T-helper 2 cell (primary cell): Measurements from ENCODE around the gene OVCA2.

Source experiments
- DNase-seq, 5 experiments: peaks; one replicate each; pipeline versions ENCODE4 v3.0.0 to v3.0.0-alpha.2; 2012 to 2022

Gene OVCA2

DNA sequence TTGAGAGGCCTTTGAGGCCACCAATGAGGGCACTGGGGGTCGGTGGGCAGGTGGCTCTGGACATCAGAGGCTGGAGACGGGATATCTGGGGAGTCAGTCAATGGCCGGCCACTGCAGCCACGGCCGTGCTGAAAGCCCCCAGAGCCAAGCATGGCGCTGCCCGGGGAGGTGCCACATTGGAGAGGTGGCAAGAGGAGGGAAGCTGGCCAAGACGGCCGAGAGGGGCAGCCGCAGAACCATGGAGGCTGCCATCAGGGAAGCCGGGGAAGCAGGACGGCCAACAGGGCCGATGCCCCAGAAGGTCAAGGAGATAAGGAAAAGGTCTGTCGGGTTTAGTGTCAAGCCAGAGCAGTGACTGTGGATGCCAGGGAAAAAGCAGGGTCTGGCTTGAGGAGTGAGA, 26.5 kb upstream of the OVCA2 start:
- no peak for DNase-seq

DNA sequence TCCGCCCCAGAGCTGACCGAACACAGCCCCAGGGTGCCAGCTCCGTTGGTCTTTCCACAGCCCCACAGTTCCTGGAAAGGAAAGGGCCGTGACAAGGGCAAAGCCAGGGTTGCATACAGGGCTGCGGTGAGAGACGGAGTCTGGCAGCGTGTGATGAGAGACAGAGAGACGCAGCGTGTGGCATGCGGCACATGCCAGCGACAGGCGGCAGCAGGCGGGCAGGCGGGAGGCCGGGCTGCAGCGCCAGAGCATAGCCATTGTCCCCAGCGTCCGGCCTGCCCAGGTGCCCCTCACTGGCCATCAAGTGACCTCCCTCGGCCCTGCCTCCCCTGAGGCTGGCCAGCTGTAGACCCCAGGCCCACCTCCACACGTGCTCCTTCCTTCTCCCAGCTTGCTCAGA, 25.3 kb upstream of the OVCA2 start:
- no peak for DNase-seq

DNA sequence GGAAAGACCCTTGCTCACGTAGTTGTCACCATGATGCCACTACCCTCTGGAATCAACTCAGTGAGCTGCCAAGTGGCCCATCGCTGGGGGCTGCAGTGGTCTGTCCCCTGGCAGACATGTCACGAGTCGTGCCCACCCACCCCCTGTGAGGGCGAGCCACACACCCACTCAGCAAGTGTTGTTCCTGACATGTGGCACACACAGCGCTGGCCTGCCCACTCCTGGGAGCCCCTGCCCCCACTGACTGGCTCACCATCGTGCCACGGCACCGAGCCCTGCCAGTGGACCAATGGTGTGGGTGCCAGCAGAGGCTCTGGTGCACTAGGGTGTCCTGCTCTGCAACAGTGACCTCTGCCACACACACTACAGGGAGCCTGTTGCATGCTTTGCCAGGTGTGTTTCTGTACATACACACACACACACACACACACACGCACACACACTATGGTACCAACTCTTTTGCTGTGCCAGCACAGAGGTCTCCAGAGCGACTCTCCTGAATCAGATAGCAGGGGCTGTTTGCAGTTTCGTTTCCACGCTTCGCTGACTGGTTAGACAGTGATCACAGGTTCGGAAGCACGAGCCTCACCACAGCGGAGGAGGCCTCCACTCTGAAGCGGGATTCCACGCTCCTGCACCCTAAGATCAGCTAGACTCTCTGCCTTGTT, 24.4 kb upstream of the OVCA2 start:
- DNase-seq: peak in 1 of 5 experiments; percentile 40

DNA sequence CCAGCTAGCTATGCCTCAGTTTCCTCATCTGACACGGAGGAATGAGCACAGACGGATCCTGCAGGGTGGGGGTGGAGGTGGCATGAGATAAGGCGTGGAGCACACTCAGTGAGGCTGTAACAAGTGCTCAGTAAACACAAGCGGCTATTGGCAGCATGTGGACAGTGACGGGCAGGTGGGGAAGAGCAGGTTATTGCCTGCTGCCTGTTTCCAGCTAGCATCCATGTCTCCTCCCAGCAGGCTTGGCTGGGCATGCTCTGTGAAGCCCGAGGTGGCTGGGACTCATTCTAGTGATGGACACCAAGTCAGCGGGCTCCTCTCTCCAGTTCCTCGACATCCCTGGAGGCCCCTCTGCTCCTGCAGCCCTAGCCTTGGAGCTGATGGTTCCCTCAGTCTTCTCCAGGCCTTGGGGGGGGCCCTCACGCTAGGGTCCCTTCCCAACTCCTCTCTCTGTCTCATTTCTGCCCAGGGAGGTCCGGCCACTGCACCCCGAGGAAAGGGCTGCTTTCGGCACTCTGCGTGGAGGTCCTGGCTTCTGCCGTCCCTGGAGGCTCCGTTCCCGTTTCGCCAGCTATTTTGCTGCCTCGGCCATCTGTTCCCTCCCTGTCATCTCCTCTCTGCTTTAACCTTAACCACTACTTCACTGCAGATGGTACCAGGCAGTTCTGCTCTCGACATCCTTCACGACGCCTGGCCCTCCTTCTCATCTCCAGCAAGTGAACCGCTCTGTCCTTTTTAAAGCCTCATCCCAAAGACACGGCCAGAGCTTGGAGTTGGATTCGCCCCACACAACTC, 22.9 kb upstream of the OVCA2 start:
- no peak for DNase-seq

DNA sequence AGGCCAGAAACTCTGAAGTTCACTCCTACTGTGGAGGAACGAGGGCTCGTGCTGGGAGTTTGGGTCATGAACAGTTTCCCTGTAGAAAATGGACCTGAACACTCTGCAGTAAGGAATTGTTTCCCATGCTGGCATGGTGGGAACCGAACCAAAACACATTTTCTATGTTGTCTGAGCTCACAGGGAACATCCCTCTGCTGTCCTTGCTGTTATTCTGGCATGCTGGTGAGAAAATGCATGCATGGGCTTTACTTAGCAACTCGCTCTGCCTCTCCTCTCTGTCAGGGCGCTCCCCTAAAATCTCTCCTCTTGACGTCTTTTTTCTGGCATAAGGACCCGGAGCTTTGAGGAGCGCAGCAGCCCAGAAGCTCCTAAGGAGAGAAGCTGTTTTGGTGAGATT, 22.1 kb upstream of the OVCA2 start:
- DNase-seq: no peak

DNA sequence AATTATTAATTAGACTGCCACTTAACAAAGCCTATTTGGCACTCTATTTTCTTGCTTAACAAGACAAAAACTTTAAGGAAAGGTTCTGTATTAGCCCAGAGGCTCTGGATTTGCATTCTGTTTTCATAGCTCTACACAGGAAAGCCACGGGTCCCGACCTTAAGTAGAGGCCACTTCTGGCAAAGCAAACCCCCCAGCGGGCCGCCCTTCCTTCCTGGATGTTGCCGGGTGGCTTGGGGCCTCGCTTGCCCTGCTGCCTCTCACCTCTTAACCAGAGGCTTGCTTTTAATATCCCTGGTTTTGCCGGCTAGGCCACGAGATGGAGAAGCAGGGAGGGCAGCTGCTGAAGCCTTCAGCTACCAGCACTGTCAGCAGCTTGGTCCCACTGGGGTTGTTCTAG, 21.1 kb upstream of the OVCA2 start:
- no peak for DNase-seq

DNA sequence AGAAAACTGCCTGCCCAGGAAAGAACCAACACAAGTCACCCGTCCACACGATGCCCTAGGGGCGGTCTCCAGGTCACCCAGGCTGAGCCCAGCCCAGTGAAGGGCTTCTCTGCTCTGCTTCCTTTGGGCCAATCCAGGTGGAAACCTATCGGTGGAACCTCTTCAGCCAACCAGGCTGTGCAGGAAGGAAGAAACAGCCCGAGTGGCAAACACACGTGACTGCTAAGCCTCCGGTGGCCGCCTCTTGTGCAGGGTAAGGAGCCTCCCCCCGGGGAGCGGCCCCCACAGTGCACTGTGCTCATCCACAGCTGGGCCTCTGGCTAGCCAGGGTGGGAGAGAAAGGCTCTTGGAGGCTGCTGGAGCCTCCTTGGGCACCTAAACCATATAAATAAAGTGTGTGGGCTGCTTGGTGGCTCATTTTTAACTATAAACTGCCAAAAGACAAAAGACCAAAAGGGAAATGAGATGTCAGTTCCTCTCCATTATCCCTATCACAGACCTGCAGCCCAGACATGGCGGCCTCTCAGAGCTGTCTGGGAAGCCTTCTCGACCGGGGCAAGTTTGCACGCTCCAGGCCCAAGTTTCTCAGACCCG, 19.1 kb upstream of the OVCA2 start:
- DNase-seq: no peak

DNA sequence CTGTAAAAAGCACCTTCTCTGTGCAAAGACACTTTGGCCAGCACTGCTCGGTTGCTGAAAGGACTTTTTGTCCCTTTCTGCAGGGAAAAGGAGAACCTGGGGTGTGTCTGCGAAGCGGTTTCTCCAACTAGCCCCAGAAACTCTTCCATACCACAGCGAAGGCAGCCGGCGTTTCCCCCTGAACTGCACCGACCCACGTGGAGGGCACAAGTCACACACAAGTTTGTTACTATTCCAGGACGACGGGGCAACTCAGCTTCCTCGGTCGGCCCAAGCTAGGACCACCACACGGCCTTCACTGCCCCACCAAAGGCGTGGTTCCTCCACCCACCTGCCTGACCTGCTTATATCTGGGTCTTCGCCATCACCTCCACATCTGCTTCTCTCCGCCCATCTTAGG, 18.6 kb upstream of the OVCA2 start:
- DNase-seq: no peak

DNA sequence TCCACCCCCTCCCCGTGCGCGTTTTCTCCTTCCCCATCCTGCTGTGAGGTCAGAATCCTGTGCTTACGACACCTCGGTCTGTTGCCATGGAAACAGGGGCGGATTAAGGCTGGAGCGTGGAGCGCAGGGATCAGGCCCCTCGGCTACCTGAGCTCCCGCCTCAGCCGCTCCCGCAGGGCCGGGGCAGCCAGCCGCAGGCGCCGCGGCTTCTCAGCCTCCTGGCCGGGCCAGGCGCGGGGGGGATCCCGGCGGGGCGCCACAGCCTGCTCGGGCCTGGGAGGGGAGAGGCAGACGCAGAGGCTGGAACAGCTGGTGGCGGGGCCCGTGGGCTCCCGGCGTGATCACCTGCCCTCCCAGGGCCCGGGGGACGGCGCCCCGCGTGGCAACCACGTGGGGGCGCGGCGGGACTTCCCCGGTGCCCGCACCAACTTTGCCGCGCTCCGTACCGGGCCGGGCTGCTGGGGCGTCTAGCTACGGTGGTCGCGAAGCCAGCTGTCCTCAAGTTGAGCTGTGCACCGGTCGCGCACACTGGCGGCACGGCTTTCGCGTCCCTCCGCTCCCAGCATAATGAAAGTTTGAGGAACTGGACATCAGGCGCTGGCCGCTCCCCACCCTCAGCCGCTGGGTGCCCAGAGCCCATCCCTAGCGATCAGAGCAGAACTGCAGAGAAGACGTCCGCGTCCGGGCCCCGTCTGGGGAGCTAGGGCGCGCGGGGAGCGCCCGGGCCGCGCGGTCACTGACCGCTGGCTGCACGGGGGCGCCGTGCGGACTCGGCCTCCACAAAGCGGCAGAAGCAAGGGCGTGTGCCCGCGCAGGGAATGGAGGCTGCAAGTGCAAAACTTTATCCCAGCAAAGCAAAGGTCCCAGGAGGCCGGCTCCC, 17.9 kb upstream of the OVCA2 start:
- DNase-seq: peak in 3 of 5 experiments; percentile 27 to 42 (median 32)

DNA sequence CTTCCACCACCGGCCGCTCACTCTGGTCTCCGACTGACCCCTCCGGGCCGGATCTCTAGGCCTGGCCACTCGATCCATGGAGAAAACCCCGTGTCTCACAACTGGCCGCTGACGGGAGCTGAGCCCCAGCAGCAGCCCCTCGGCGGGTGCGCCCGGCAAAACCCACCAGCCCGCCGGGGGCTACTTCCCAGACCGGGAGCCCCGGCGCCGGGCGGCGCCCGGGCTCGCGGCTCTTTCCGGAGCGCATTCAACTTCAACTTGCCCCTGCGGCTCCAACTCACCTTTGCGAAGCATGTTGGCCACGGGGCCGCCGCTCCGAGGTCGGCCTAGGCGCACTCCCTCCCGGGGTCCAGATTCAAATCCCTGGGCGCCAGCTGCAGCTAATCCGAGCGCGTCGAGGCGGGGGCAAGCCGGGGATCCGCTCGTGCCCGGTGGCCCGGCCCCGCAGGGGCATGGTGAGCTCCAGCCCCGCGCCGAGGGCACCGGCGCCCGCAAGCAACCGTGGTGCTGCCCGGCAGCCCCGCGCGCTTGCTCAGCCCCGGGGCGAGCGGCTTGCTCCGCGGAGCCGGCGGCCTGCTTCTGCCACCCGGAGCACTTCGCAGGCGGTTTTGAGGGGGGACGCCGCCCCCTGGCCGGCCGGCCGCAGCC, 17.1 kb upstream of the OVCA2 start:
- no peak for DNase-seq

DNA sequence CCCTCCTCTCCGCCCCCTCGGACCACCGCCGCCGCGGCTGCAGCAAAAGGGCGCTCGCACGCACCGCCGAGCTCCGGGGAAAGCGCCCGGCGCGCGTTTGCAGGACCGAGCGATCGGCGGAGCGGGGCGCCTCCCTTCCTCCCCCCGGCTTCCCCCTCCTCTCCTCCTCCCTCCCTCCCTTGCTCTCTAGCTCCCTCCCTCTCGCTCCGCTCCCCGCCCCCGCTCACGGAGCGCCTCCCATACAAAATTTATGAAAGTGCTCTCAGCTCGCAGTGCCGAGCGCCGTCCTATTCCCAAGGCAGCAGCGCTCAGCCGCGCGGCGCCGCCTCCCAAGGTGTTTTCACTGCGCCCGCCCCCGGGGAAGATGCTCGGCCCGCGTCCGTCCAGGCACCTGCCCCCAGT, 16.6 kb upstream of the OVCA2 start, which contains the start of gene RTN4RL1:
Gene RTN4RL1 (minus strand): TSS at position 115 of the 402 bp plus-strand sequence. CDS start 469 bp downstream, outside the sequence.
- DNase-seq: peak; percentile 49 to 77 (median 56)

DNA sequence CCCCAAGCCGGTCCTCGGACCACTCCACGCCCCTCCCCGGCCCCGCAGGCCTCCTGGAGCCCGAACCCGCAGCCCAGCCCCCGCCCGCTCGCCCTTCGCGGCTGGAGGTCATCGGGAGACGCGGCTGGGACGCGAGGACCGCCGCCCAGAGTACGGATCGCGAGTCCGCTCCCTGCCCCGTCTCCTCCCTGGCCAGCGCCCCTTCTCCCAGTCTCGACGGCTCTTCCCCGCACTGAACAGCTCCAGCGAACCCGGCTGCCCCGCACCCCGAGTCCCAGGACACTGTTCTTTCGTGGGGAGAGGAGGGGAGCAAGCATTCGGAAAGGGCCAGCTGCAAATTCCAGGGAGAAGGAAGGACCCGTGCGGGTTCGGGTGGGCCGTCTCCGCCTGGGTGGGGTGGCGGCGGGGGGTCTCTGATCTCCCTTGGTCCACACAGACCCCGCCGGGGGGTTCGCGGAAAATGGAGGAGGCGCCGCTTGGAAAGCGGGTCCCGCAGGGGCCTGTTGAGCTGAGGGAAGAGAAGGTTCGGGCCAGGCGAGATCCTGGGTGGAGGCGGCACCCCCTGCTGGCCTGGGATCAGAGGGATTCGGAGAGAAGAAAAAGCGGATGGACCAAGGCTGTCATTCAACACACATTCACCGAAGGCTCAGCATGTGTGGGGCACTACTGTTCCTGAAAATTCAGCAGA, 16.1 kb upstream of the OVCA2 start:
- DNase-seq: no peak

DNA sequence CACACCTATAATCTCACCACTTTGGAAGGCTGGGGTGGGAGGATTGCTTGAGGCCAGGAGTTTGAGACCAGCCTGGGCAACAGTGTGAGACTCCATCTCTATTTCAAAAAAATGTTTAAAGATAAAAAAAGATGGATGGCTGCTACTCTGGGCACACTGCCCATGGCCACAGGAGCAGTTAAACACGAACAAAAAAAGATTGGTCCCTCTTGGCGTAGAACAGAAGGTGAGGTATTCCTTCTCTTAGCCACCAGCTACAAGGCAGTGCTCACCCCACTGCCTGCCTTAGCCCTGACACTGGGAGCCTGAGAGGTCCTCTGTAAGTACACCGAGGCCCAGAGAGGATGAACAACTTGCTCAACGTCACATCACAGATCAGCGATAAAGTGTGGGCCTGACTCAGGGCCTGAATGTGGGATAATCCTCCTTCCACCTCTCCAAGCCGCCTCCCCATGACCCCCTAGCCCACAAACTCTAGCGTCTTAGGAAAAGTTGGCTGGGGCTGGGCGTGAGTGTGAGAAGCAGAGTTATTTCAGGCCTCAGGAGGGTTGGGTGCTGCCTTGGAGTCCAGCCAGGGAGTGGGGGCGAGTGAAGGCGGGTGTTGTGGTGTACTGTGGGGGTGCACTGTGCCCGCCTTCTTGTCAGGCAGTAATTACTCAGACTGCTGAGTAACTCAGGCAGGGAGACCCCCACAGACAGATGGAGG, 14.1 kb upstream of the OVCA2 start:
- DNase-seq: no peak

DNA sequence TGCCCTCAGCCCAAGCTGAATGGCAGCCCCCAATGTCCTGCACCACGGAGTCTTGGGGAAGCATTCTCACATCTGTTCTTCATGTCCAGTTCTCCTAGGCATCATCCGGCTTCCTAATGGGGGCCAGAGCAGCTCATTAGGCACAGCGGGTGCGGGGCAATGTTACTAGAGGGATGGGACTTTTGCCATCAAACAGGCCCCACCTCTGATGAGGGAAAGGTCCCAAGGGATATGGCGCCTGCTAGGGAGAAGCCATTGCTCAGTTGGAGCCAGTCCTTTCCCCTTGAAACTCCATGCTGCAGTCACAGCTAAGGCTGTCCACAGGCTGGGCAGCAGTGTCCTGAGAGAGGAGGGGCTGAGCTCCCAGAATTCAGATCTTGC, 13.6 kb upstream of the OVCA2 start:
- no peak for DNase-seq

DNA sequence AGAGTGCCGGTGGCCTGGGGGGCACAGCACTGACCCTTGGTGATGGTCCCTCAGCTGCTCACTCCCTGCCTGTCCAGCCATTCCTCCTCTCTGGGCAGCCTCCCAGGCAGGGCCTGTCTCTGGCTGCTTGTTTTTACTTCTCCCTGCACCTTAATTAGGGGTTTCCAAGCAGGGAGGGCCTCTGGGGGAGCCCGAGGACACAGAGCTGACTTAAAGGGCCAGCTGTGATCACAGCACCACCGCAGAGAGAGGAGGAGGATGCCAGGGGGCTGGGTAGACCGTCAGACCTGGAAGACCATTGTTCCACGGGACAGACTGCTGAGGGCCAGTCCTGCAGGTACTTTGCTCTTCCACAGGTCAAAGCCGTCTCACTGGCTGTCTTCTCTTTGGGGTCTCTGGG, 13.1 kb upstream of the OVCA2 start:
- no peak for DNase-seq

DNA sequence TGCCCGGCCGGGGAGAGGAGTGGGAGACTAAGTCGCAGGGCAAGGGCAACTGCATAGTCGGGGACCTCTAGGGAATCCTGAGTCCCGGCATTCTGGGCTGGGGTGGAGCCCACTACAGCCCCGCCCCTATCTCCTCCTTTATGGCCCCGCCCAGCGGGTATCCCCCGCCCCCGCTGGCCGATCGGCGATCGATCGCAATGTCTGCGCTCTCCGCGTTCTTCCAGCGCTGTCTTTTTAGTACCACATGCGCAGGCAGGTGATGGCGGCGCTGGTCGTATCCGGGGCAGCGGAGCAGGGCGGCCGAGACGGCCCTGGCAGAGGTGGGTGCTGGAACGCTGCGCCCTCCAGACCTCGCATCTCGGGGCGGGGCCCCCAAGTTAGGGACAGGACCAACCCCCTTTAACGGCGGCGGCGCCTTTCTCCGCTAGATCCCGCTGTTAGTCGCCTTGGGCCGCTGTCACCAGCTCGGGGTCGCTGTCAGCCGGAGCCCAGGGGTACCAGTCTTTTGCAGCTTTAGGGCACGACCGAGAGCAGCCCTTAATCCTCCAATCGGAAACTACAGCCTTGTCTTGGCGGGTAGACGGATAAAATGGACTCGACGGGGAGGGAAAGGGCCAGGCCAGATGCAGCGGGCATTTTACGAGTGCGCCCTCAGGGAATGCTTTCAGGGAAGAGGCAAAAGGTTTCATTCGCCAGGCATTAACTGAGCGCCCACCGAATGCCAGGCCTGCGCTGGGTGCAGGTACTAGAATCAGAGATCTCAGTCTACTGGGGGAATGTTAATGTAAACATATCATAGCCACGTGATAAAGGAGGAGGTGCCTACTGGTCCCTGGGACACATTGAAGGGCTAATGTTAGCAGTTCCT, 11.7 kb upstream of the OVCA2 start, which contains the start of gene DPH1:
Gene DPH1 (plus strand): TSS at position 243 of the 868 bp plus-strand sequence. CDS start 17 bp downstream, at position 260.
- peak; percentile 69 to 88 (median 78) for DNase-seq

DNA sequence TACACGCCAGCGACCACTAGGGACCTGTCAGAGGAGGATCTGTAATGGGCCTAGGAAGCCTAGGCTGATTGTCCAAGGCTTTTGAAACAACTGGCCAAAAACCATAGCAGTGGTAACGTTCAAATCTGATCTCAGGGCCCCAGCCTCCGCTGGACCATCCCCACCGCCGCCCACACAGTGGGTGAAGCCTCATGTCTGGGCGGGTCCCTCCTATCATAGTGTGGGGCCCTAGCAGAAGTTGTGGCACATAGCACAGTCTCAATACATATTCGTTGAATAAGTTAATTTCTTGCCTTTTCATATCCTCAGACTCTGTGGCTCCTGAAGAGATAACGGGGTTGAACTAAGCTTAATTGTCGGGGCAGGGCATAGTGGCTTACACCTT, 11.1 kb upstream of the OVCA2 start:
- peak in 2 of 5 experiments; percentile 42 to 46 for DNase-seq

DNA sequence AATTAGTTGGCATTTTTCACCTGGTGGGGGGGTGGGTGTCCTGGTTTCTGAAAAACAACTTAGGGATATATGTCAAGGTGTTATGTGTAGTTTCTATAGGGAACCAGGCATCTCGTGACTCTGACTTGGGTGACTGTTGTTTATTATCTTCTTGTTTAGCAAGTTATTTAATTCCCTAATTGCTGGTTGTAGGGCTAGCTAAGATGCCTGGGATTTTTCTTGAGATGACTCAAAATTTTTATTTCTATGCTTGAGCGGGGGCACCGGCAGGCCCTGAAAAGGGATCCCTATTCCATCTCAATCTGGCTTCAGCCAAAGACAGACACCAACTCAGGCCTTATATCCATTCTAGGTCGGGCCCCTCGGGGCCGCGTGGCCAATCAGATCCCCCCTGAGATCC, 8.7 kb upstream of the OVCA2 start:
- DNase-seq: no peak

DNA sequence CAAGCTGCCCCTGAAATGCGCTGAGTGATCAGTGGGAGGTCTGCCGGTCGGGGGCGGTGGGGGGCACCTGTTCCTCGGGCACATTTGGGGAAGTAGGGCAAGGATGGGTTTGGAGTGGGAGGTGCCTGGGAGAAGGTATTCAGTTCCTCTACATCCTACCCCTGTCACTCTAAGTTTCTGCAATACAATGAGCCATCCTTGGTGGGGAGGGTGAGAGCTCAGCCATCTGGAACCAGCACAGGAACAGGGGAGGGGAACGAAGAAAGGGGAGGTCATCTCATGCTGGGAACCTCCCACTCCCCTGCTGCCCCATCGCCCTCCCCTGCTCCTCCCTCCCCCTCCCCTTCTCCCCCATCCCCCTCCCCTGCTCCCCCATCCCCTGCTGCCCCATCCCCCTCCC, 7.7 kb upstream of the OVCA2 start:
- no peak for DNase-seq
